ENCODE data around the gene PTPN20. TPM values are rescaled to one million over a fixed set of nuclear protein-coding genes. Genes with fewer than 3 reads are reported as not detected.

Gene PTPN20
- total and polyA plus RNA-seq, 7 donors = 1.3 to 5.9 (median 4.0) TPM

DNA sequence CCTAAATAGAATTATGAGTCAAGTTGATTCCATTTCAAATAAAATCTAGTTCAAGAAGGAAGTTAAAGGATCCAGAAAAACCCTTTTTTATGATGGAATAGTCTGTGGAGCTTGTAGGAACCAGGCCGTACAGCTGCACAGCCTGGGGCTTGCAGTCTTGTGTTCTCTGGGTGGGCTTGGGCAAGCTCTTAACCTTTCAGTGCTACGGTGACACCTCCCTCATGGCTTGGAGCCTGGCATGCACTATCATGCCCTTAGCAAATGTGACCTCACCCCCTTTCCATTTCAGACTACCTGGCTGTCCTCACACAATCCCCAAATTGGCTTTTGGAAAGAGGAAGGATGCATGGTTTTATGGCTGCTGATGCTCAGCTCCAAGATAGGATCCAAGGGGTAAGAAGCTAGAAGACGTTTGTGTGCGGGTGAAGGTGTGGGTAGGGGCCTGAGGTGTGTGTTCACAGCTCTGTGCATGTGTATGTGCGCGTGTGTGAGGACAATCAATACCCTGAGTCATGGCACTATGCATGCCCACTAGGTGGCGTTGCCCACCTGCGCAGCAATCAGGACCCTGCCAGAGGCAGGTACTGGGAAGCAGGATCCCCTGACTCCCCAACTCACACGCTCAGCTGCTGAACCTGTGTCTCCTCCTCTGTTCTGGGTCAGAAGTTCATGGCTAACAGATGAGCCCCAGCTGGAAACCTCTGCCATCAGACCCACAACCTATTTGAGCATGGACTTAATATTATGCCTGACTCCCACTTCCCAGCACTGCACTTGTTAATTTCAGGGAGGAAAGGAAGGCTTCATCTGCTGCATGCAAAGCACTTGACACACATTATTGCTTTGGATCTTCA lies 113.4 kb downstream of the PTPN20 start:
- intact Hi-C loops (cut with DNase I) = loop anchor here (2.0 to 5.0 kb wide), 2 partner anchors 288 to 290 kb away; no protein-coding TSS in a partner anchor
- 44 to 46% (median 44%) methylated on average over 9 of the region's 9 CpGs for WGBS, 3 donors
- Histone ChIP-seq H3K4me3 (no peak overlapping the region), H3K9me3 (no peaks in the 10 kb centered on the region), H3K4me1 (no peaks in the 10 kb centered on the region), H3K27ac (no peak overlapping the region), H3K36me3 (ENCODE audit: insufficient read depth in 1 of 2, low read depth in 1 of 2) (no peaks in the 10 kb centered on the region), H3K27me3 (ENCODE audit: insufficient read depth in 3 of 3, low read length in 2 of 3) (no peaks in the 10 kb centered on the region)
- peak; percentile 53 to 77 for DNase-seq
- ATAC-seq = peak; percentile 76 to 89 (median 82)
- TF ChIP-seq, protein P1, sequence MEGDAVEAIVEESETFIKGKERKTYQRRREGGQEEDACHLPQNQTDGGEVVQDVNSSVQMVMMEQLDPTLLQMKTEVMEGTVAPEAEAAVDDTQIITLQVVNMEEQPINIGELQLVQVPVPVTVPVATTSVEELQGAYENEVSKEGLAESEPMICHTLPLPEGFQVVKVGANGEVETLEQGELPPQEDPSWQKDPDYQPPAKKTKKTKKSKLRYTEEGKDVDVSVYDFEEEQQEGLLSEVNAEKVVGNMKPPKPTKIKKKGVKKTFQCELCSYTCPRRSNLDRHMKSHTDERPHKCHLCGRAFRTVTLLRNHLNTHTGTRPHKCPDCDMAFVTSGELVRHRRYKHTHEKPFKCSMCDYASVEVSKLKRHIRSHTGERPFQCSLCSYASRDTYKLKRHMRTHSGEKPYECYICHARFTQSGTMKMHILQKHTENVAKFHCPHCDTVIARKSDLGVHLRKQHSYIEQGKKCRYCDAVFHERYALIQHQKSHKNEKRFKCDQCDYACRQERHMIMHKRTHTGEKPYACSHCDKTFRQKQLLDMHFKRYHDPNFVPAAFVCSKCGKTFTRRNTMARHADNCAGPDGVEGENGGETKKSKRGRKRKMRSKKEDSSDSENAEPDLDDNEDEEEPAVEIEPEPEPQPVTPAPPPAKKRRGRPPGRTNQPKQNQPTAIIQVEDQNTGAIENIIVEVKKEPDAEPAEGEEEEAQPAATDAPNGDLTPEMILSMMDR (IDR thresholded peaks at IDR 0.05) = peak; percentile 72

- Histone ChIP-seq H3K27ac (no peak overlapping the region), H3K27me3 (ENCODE audit: insufficient read depth in 3 of 3, low read length in 2 of 3) (no peaks in the 10 kb centered on the region), H3K4me3 (no peak overlapping the region), H3K9me3 (no peaks in the 10 kb centered on the region), H3K36me3 (ENCODE audit: insufficient read depth in 1 of 2, low read depth in 1 of 2) (no peaks in the 10 kb centered on the region), H3K4me1 (no peaks in the 10 kb centered on the region)
- TF ChIP-seq, protein P1 (IDR thresholded peaks at IDR 0.05) = no peak
- intact Hi-C loops (cut with DNase I) = loop anchor here in 1 of 2 donors (2.0 kb wide), 1 partner anchor 290 kb away; no protein-coding TSS in a partner anchor
- DNase-seq = no peak
- ATAC-seq = peak in 1 of 4 donors; percentile 2
- WGBS, 3 donors = 68 to 76% (median 74%) methylated on average over 3 to 4 of the region's 4 CpGs
Measured at GRCh38 chr10:47025253-47025539, 114.0 kb downstream of the PTPN20 start.

DNA sequence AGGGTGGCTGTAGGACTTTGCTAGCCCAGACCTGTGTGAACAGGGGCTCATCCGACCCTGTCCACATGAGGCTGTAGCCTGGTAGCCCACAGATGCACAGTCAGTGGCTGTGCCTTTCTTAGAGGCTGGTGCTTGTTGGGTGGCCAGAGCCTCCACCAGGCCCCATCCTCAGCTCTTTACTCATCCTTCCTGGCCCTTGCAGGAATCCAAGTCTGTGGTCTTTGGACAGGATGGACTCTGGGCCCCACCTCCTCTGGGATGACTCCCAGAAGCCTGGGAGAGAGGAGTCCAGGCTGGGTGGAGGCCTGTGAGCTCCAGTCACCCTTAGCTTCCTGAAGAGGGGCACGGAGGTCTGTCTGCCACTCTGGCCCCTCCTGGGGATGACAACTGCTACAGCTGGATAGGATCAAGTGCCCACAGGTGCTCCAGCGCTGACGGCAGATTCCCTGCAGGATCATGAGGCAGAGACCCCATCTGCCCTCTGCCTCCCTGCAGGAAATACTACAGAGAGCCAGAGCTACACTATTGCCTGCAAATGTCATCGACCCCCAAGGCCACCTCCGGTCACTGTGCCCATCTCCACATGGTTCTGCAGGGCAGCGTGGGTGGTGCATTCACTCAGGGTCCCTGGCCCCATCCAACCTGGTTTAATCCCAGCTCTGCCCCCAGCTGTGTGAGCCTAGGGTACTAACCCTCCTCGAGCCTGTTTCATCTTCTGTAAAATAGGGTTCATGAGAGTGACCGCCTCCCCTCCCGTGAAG lies 114.5 kb downstream of the PTPN20 start:
- ATAC-seq = peak in 3 of 4 donors; percentile 23 to 43 (median 43)
- TF ChIP-seq, protein P1 (IDR thresholded peaks at IDR 0.05) = no peak
- Histone ChIP-seq H3K4me1 (no peaks in the 10 kb centered on the region), H3K4me3 (no peak overlapping the region), H3K9me3 (no peaks in the 10 kb centered on the region), H3K36me3 (ENCODE audit: insufficient read depth in 1 of 2, low read depth in 1 of 2) (no peaks in the 10 kb centered on the region), H3K27ac (no peak overlapping the region), H3K27me3 (ENCODE audit: insufficient read depth in 3 of 3, low read length in 2 of 3) (no peaks in the 10 kb centered on the region)
- intact Hi-C loops (cut with DNase I) = loop anchor here in 1 of 2 donors (2.0 kb wide), 1 partner anchor 289 kb away; no protein-coding TSS in a partner anchor
- DNase-seq = peak; percentile 63 to 67
- 73 to 75% (median 74%) methylated on average over 10 of the region's 10 CpGs for WGBS, 3 donors

DNA sequence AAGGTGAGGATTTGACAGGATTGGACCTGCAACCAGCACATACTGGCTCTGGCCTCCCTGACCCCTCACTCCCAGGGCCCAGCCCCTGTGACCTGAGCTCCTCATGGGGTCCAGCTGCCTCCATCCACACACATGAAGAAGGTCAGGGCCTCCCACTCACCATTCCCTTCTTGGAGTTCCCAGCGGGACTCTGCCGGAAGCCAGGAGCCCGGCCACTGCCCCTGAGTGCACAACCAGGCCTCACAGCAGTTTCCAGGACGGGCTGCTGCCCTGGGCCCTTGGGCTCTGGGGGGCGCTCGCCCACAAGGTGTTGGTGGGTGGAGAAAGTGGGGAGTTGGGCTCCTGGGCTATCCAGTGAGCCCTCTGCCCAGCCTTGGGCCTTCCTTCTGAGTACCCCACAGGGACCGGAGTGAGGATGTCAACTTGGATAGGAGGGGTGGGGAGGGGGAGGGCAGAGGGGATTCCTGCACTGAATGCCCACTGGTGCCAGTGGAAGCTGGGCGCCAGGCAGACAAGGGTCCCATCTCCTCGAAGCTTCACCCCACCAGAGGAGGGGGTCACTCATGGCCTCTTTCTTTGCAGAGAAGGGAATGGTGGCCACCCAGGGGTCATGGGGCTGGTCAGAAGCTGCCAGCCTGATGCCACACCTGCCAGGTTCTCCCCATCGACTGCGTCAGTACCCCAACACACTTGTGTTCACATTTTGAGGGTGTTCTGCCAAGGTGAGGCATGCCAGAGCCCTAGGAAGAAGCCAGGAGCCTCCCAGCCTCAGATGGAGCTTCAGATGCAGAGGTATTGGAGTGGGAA lies 115.3 kb downstream of the PTPN20 start:
- intact Hi-C loops (cut with DNase I) = no loop called here
- TF ChIP-seq, protein P1 (IDR thresholded peaks at IDR 0.05) = no peak
- no peaks in the 10 kb centered on the region for H3K36me3 ChIP-seq (ENCODE audit: insufficient read depth in 1 of 2, low read depth in 1 of 2)
- H3K4me1 ChIP-seq = no peaks in the 10 kb centered on the region
- no peaks in the 10 kb centered on the region for H3K27me3 ChIP-seq (ENCODE audit: insufficient read depth in 3 of 3, low read length in 2 of 3)
- ATAC-seq (no peak), DNase-seq (peak in 1 of 2 donors; percentile 47)
- H3K9me3 ChIP-seq = no peaks in the 10 kb centered on the region
- no peak overlapping the region for H3K27ac ChIP-seq
- 89 to 96% (median 94%) methylated on average over 9 to 11 of the region's 11 CpGs for WGBS, 3 donors
- H3K4me3 ChIP-seq = no peak overlapping the region

Measured in psoas muscle (tissue), 8 donors.